ENCODE results near the gene AR. TPM values are rescaled to one million over a fixed set of nuclear protein-coding genes. Genes with fewer than 3 reads are reported as not detected.

AR gene
- total RNA-seq, 4 donors from 2014 or later: 2.7 to 6.3 (median 4.3) TPM

DNA sequence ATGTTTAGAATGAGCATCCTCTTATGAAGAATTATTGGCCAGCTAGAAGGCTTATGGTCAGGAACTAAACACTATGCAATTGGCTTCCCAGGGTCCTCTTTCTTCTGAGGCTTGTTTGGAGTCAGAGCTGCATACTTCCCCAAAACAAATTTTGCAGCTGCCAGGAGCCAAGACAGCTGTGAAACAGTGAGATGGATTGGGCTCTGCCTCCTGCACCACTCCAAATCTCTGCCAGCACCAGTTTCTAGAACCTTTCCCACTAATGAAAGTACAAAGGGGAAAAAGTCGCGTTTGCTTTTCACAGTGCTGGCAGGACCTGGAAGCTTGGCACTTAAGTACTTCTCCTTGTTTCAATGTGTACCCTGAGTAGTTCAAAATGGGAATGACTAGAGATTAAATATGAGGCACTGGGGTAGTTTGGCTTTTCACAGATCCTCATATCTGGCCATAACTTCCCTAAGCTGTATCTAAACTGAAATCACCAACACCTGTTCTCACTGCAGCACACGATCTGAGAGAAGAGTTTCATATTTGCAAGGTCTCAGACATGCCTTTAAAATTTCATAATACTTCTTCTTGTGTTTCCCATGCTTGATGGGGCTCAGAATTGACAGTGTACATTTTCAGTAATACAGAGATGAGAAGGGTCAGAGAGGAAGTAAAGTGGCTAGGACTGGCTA lies 20.7 kb upstream of the AR start:
- H3K36me3 ChIP-seq: no peaks in the 10 kb centered on the region
- intact Hi-C loops (cut with DNase I): no loop called here
- H3K9me3 ChIP-seq: peaks cover 0 to 14% (median 0%) of the 10 kb centered on the region in 4 donors
- no peaks in the 10 kb centered on the region for H3K4me1 ChIP-seq
- TF ChIP-seq EP300 (IDR thresholded peaks at IDR 0.05) (no peak), POLR2AphosphoS5 (IDR thresholded peaks at IDR 0.05) (no peak), POLR2A (IDR thresholded peaks at IDR 0.05; ENCODE audit: low read depth) (no peak)
- TF ChIP-seq, protein P1, sequence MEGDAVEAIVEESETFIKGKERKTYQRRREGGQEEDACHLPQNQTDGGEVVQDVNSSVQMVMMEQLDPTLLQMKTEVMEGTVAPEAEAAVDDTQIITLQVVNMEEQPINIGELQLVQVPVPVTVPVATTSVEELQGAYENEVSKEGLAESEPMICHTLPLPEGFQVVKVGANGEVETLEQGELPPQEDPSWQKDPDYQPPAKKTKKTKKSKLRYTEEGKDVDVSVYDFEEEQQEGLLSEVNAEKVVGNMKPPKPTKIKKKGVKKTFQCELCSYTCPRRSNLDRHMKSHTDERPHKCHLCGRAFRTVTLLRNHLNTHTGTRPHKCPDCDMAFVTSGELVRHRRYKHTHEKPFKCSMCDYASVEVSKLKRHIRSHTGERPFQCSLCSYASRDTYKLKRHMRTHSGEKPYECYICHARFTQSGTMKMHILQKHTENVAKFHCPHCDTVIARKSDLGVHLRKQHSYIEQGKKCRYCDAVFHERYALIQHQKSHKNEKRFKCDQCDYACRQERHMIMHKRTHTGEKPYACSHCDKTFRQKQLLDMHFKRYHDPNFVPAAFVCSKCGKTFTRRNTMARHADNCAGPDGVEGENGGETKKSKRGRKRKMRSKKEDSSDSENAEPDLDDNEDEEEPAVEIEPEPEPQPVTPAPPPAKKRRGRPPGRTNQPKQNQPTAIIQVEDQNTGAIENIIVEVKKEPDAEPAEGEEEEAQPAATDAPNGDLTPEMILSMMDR (IDR thresholded peaks at IDR 0.05): no peak
- H3K27ac ChIP-seq (replicated peaks in 1 of 4): no peak overlapping the region
- DNase-seq (ENCODE audit: extremely low spot score): no peak
- WGBS: 38% methylated on average over 3 of the region's 3 CpGs
- H3K27me3 ChIP-seq: no peaks in the 10 kb centered on the region
- H3K4me3 ChIP-seq: no peak overlapping the region

DNA sequence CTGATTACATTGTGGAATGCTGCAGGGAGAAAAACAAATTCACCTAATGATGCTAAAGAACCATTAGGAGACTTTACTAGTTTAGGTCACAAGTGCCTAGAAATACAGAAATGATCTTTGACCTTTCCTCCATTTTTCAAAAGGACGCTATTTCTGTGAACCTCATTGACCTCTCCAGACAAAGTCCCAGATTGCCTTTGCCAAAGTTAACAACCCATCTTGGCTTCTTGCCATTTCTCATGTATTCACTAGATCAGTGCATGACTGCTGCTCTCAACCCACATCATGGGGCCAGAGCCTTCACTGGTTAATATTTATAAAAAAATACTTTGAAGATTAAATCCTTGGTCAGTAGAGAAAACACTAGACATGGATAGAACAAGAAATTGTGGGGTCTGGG lies 19.9 kb upstream of the AR start:
- H3K27ac ChIP-seq (replicated peaks in 1 of 4): no peak overlapping the region
- no peaks in the 10 kb centered on the region for H3K36me3 ChIP-seq
- TF ChIP-seq EP300 (IDR thresholded peaks at IDR 0.05) (no peak), POLR2AphosphoS5 (IDR thresholded peaks at IDR 0.05) (no peak), POLR2A (IDR thresholded peaks at IDR 0.05; ENCODE audit: low read depth) (no peak)
- TF ChIP-seq, protein P1 (IDR thresholded peaks at IDR 0.05): no peak
- no peaks in the 10 kb centered on the region for H3K27me3 ChIP-seq
- H3K4me3 ChIP-seq: no peak overlapping the region
- H3K4me1 ChIP-seq: no peaks in the 10 kb centered on the region
- WGBS: 38% methylated on average over 1 of the region's 1 CpG
- peaks cover 0 to 7% (median 0%) of the 10 kb centered on the region in 4 donors for H3K9me3 ChIP-seq
- intact Hi-C loops (cut with DNase I): no loop called here
- no peak for DNase-seq (ENCODE audit: extremely low spot score)

DNA sequence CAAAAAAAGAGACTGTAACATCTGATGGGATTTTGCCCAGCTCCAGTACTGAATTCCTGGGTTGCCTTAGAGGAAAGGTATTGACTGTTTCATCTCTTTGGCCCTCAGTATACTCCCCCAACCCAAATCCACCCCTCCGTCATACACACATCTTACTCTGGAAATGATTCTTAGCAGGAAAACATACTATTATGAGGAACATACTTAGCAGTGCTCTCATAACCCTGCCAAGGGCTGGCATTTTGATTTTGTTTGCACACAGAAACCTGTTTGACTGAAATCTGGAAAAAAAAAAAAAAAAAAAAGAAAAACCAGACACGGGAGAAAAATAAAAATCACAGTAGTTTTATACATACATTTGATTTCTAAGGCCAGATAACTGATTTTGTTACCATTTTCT lies 19.4 kb upstream of the AR start:
- no peak overlapping the region for H3K27ac ChIP-seq (replicated peaks in 1 of 4)
- WGBS: 56% methylated on average over 2 of the region's 2 CpGs
- DNase-seq (ENCODE audit: extremely low spot score): no peak
- no peak overlapping the region for H3K4me3 ChIP-seq
- peaks cover 0 to 2% (median 0%) of the 10 kb centered on the region in 4 donors for H3K9me3 ChIP-seq
- no peaks in the 10 kb centered on the region for H3K36me3 ChIP-seq
- no peaks in the 10 kb centered on the region for H3K4me1 ChIP-seq
- intact Hi-C loops (cut with DNase I): no loop called here
- H3K27me3 ChIP-seq: no peaks in the 10 kb centered on the region
- no peak for TF ChIP-seq POLR2A (IDR thresholded peaks at IDR 0.05; ENCODE audit: low read depth)
- TF ChIP-seq, protein P1 (IDR thresholded peaks at IDR 0.05): no peak
- no peak for TF ChIP-seq POLR2AphosphoS5 (IDR thresholded peaks at IDR 0.05)
- TF ChIP-seq EP300 (IDR thresholded peaks at IDR 0.05): no peak

DNA sequence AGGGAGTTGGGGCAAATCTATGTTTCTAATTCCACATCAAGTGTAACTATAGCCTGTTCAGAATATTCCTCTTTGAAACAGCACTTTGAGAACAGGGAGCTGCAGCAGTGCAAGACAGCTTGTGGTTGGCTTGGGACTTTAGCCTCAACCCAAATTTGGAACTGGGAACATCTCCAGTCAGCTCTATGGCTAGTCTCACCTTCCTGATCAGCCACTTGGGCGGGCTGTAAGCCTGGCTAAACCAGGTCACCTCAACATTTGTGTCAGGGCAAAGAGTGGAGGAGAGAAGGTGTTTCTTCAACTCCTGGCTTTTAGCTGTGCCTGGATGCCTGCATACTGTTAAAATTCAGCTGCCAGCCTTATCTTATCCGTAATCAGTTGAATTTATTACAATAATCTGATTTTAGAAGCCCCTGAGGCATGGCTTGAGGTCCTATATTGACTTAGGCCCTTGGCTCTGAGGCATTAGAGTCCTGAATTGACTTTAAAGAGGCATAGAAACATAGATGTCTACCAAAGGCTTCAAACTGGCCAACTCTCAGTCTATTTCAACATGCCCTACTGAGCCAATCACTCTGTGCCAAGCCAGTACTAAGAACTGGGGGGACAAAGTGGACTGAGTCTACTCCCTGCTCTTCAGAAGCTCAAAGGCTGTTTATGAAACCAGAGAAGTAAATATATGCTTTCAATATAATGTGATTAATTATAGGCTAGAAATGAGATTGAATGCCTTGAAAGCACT lies 18.7 kb upstream of the AR start:
- WGBS: 25% methylated on average over 2 of the region's 2 CpGs
- TF ChIP-seq EP300 (IDR thresholded peaks at IDR 0.05) (no peak), POLR2AphosphoS5 (IDR thresholded peaks at IDR 0.05) (no peak), POLR2A (IDR thresholded peaks at IDR 0.05; ENCODE audit: low read depth) (no peak)
- TF ChIP-seq, protein P1 (IDR thresholded peaks at IDR 0.05): no peak
- Histone ChIP-seq H3K4me3 (no peak overlapping the region), H3K27ac (replicated peaks in 1 of 4) (no peak overlapping the region), H3K9me3 (no peaks in the 10 kb centered on the region), H3K36me3 (no peaks in the 10 kb centered on the region), H3K4me1 (no peaks in the 10 kb centered on the region), H3K27me3 (no peaks in the 10 kb centered on the region)
- intact Hi-C loops (cut with DNase I): no loop called here
- no peak for DNase-seq (ENCODE audit: extremely low spot score)

Measured in esophagus muscularis mucosa (tissue), 4 donors.